GM18951 (cell line): ENCODE results near the gene RNASEH2A.

Source experiments
- POLR2A ChIP-seq: IDR thresholded peaks from 4 replicates; pipeline ENCODE4 v1.6.1; 2011; ENCODE audit warnings: mild to moderate bottlenecking; ENCODE audit not compliant: insufficient read length, insufficient read depth; ENCODE audit errors: extremely low read depth
- in situ Hi-C: fragments of 300-500 bp; cut with MboI; formaldehyde crosslinking; loops from one replicate; pipeline ENCODE4 v1.12.0; 2022; ENCODE audit warnings: low sequenced_read_pairs, mixed read lengths, inconsistent platforms; ENCODE audit not compliant: unreplicated experiment

RNASEH2A gene

GRCh38 chr19:12858041-12858928 is 51.9 kb downstream of the RNASEH2A start:
- no peak for TF ChIP-seq POLR2A

GRCh38 chr19:12859546-12859945 is 53.2 kb downstream of the RNASEH2A start:
- in situ Hi-C loops: no loop called here

More at GRCh38 chr19:12858041-12858928, 51.9 kb downstream of the RNASEH2A start:
- in situ Hi-C loops: no loop called here

More at GRCh38 chr19:12859546-12859945, 53.2 kb downstream of the RNASEH2A start:
- TF ChIP-seq POLR2A: no peak
